HG03108 (cell line): ENCODE data around the gene EGF.
"Not testable (repeated sequence)": the region's sequence is repeated elsewhere in the genome, so short reads cannot be mapped to it uniquely, and the experiment has no call there.

Source experiments
- ATAC-seq: cut with Tn5 transposase; IDR thresholded peaks from one replicate; pipeline ENCODE4 v1.9.1; 2021; ENCODE audit warnings: moderate library complexity; ENCODE audit not compliant: unreplicated experiment

Gene EGF

GRCh38 chr4:110022457-110022856 is 109.8 kb downstream of the EGF start:
- no peak for ATAC-seq

- no peak for ATAC-seq
Observed at GRCh38 chr4:110025056-110025455, 112.4 kb downstream of the EGF start.

GRCh38 chr4:110025718-110026117 is 113.0 kb downstream of the EGF start:
- no peak for ATAC-seq

GRCh38 chr4:110032603-110033002 is 119.9 kb downstream of the EGF start:
- no peak for ATAC-seq

GRCh38 chr4:110033355-110034025 is 120.8 kb downstream of the EGF start:
- no peak for ATAC-seq

GRCh38 chr4:110034026-110034393 is 121.3 kb downstream of the EGF start:
- ATAC-seq = peak; percentile 97

- not testable (repeated sequence) for ATAC-seq
Observed at GRCh38 chr4:110039164-110039563, 126.5 kb downstream of the EGF start.

- no peak for ATAC-seq
Observed at GRCh38 chr4:110041735-110042134, 129.1 kb downstream of the EGF start.

- ATAC-seq = no peak
Observed at GRCh38 chr4:110042545-110043517, 130.1 kb downstream of the EGF start.

GRCh38 chr4:110046588-110047049 is 133.9 kb downstream of the EGF start:
- no peak for ATAC-seq

GRCh38 chr4:110049951-110050925 is 137.6 kb downstream of the EGF start:
- ATAC-seq = no peak

GRCh38 chr4:110055158-110055768 is 142.6 kb downstream of the EGF start:
- peak; percentile 75 for ATAC-seq

GRCh38 chr4:110058677-110059076 is 146.0 kb downstream of the EGF start:
- no peak for ATAC-seq

GRCh38 chr4:110059556-110060191 is 147.0 kb downstream of the EGF start:
- ATAC-seq = peak; percentile 76

- ATAC-seq = no peak
Observed at GRCh38 chr4:110061076-110061475, 148.4 kb downstream of the EGF start.
